ENCODE measurements around the gene LURAP1L. TPM values are rescaled to one million over a fixed set of nuclear protein-coding genes. Genes with fewer than 3 reads are reported as not detected.

Gene LURAP1L, protein sequence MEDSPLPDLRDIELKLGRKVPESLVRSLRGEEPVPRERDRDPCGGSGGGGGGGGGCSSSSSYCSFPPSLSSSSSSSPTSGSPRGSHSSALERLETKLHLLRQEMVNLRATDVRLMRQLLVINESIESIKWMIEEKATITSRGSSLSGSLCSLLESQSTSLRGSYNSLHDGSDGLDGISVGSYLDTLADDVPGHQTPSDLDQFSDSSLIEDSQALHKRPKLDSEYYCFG
- 1.9 and 2.9 TPM in 2 replicates for total RNA-seq

DNA sequence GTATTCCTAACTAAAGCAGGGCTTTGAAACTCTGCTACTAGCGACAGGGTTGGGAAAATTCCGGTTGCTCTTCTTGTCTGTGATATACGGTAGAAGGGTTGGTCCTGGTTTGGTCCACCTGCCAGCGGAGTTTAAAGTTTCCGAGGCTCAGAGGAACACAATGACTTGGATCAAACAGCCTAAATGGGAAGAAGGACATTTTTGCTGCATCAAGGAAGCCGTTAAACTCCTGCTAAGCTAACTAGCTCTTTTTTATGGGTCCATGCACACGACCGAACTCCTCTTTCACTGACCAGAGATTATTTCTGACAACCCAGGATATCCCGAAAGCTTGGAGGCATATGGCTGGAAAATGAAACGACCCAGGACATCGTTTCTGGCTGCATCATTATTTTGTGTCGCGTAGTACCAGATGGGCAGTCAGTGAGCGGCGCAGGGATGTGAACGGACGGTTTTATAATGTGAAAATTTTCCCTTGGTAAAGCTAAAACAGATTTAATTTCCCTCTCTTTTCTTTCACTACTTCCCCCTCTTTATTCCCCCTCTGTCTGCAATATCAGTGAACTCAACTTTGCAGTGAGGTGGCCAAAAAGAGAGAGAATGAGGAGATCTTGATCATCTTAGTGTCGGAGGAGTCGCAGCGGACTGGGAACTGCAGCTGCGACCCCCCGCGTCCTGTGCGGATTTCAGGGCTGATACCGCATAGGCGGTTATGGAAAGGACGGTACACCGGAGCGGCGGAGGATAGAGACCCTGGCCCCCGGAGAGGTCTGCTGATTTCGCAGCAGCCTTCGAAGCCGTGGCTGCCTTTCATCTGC lies at the start of gene LURAP1L:
Gene LURAP1L (plus strand): TSS at position 160 of the 818 bp plus-strand sequence. CDS start 696 bp downstream, outside the sequence.

Other genes starting within 250 kb of the LURAP1L start
- 0.34 TPM in 1 of 2 replicates, not detected in the other for gene TYRP1, start 81.6 kb upstream of the LURAP1L start, total RNA-seq

All from mammary microvascular endothelial cell (primary cell).